SU-DHL-6 (cell line): Measurements from ENCODE around the gene HMGN5.

Experiments
- CTCF ChIP-seq: fragments of 200-600 bp; sonication (generic); IDR thresholded peaks from one replicate; pipeline ENCODE4 v1.5.1; 2017; ENCODE audit warnings: antibody characterized with exemption, mild to moderate bottlenecking, low read length, moderate library complexity; ENCODE audit not compliant: insufficient read depth, poor library complexity, severe bottlenecking
- EZH2phosphoT487 ChIP-seq: fragments of 200-600 bp; sonication (generic), shearing (Covaris generic); conservative IDR thresholded peaks from 2 replicates; pipeline ENCODE4 v1.6.1; 2018; ENCODE audit warnings: mild to moderate bottlenecking, antibody characterized with exemption, low read length, moderate library complexity, mixed read lengths

DNA sequence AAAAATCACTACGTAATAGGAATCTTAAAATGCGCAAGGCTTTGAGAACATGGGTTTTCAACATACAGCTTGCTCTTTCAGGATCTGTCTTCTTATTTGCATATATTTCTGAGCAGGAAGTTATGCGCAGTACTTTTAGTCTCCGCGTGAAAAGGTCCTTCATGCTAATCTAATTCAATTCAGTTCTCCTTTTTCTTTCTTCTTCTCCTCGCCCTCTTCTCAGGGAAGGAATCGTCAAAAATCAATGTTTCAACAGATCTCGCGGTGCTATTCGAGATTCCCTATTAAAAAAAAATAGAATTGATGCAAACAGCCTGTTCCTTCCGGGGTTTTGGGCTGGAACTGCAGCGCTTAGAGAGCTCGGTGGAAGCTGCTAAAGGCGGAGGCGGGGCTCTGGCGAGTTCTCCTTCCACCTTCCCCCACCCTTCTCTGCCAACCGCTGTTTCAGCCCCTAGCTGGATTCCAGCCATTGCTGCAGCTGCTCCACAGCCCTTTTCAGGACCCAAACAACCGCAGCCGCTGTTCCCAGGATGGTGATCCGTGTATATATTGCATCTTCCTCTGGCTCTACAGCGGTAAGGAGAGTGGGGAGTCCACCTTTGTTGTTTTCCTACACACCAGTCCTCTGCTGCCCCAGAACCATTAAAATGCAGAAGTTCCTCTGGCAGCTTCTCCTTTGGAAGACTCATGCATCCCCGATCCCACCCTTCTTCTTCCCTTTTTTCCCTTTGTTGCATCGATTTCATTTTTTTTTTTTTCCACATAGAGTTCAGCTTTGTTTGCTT is at the start of gene HMGN5, which contains the start of gene SH3BGRL:
- TF ChIP-seq CTCF, result no peak
- TF ChIP-seq EZH2phosphoT487, result no peak
